Naive thymus-derived CD8-positive, alpha-beta T cell (primary cell): ENCODE data around the gene LRIG2. TPM values are rescaled to one million over a fixed set of nuclear protein-coding genes. Genes with fewer than 3 reads are reported as not detected.
"Not testable (repeated sequence)": the region's sequence is repeated elsewhere in the genome, so short reads cannot be mapped to it uniquely, and the experiment has no call there.

Experiments used
- ATAC-seq, 2 donors: fragments of 150-1000 bp; cut with Tn5 transposase in 1 of 2; sonication (Bioruptor Pico), chemical (Tn5 transposase) in 1 of 2; 1 replicate in 1 of 2; 2 replicates in 1 of 2; pipeline ENCODE4 v1.10.0; 2021; ENCODE audit warnings: mild to moderate bottlenecking in 2 of 2, moderate library complexity in 2 of 2
- POLR2A ChIA-PET: fragments of 350-600 bp; sonication (Branson Sonifier 250); formaldehyde crosslinking; loops from one replicate; lab custom pipeline; 2021; ENCODE audit warnings: antibody characterized with exemption; lab: Charles Lee
- DNase-seq, 10 donors: peaks; one replicate each; pipeline versions ENCODE4 v3.0.0 to v3.0.0-alpha.2; 2020 to 2022
- H3K27ac Mint-ChIP-seq, 10 donors: one replicate each; pipeline ENCODE4 v1.8.0; 2020 to 2022; ENCODE audit warnings: mild to moderate bottlenecking in 10 of 10, mixed read lengths in 10 of 10, moderate library complexity in 4 of 10, inconsistent platforms in 1 of 10
- H3K27me3 Mint-ChIP-seq, 5 donors: one replicate each; pipeline ENCODE4 v1.8.0; 2021 to 2022; ENCODE audit warnings: mixed read lengths in 5 of 5
- H3K36me3 Mint-ChIP-seq, 3 donors: one replicate each; pipeline ENCODE4 v1.8.0; 2020 to 2022; ENCODE audit warnings: mixed read lengths in 3 of 3, mild to moderate bottlenecking in 2 of 3, inconsistent platforms in 1 of 3
- H3K4me1 Mint-ChIP-seq, 4 donors: one replicate each; pipeline ENCODE4 v1.8.0; 2021 to 2022; ENCODE audit warnings: mixed read lengths in 4 of 4
- H3K4me3 Mint-ChIP-seq, 10 donors: one replicate each; pipeline ENCODE4 v1.8.0; 2020 to 2022; ENCODE audit warnings: mild to moderate bottlenecking in 10 of 10, mixed read lengths in 10 of 10, moderate library complexity in 6 of 10, inconsistent platforms in 1 of 10
- H3K9me3 Mint-ChIP-seq, 9 donors: one replicate each; pipeline ENCODE4 v1.8.0; 2020 to 2022; ENCODE audit warnings: mixed read lengths in 9 of 9, mild to moderate bottlenecking in 3 of 9, inconsistent platforms in 1 of 9, moderate library complexity in 1 of 9
- polyA plus RNA-seq, 3 donors: library from polyadenylated mRNA; unstranded; fragments of 300-500 nt; fragmentation: Illumina TruSeq; gene quantifications; one replicate each; pipeline ENCODE4 v1.2.3, GENCODE V29; 2021
- total RNA-seq, 8 experiments: library from RNA in 2 of 8; stranded (reverse) in 2 of 8; gene quantifications; one replicate each; pipeline ENCODE4 v1.2.3 and lab custom pipeline; 2021 to 2026

LRIG2 gene
- total and polyA plus RNA-seq, 5 experiments from 2014 or later, result 2.4 to 23.7 (median 8.1) TPM

DNA sequence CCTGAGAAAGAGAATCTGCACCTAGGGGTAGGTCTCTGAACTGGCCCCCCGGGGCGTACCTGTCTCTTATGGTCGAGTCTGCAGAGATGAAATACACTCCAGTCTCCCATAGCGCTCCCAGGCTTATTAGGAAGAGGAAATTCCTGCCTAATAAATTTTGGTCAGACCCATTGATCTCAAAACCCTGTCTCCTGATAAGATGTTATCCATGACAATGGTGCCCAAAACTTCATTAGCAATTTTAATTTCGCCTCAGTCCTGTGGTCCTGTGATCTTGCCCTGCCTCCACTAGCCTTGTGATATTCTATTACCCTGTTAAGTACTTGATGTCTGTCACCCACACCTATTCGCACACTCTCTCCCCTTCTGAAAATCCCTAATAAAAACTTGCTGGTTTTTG, 85.7 kb downstream of the LRIG2 start:
- H3K9me3 Mint-ChIP-seq, result peaks cover 5 to 37% (median 23%) of the 10 kb centered on the region in 9 donors
- ATAC-seq, DNase-seq, POLR2A ChIA-PET, H3K4me1 Mint-ChIP-seq, H3K4me3 Mint-ChIP-seq: not testable (repeated sequence)
- H3K36me3 Mint-ChIP-seq, result peaks cover 0 to 25% (median 5%) of the 10 kb centered on the region in 3 donors
- H3K27me3 Mint-ChIP-seq, result peaks cover 3 to 14% (median 5%) of the 10 kb centered on the region in 5 donors
- H3K27ac Mint-ChIP-seq, result peak overlapping the region in 1 of 10 donors; percentile 45

- no peak overlapping the region for H3K4me3 Mint-ChIP-seq
Measured at GRCh38 chr1:113166473-113166872, 93.5 kb downstream of the LRIG2 start.

GRCh38 chr1:113168946-113169345, 95.9 kb downstream of the LRIG2 start:
- Mint-ChIP-seq H3K27me3 (peaks cover 14 to 46% (median 24%) of the 10 kb centered on the region in 5 donors), H3K36me3 (peaks cover 0 to 21% (median 0%) of the 10 kb centered on the region in 3 donors), H3K9me3 (peaks cover 0 to 27% (median 19%) of the 10 kb centered on the region in 9 donors), H3K4me1 (no peaks in the 10 kb centered on the region), H3K27ac (no peak overlapping the region), H3K4me3 (no peak overlapping the region)
- POLR2A ChIA-PET, result no interaction called here
- ATAC-seq (no peak), DNase-seq (no peak)

More at GRCh38 chr1:113166473-113166872, 93.5 kb downstream of the LRIG2 start:
- POLR2A ChIA-PET, result no interaction called here
- H3K27me3 Mint-ChIP-seq, result peaks cover 14 to 51% (median 24%) of the 10 kb centered on the region in 5 donors
- H3K9me3 Mint-ChIP-seq, result peaks cover 0 to 3% (median under 1%) of the 10 kb centered on the region in 9 donors
- no peak overlapping the region for H3K27ac Mint-ChIP-seq
- ATAC-seq, result no peak
- no peak for DNase-seq
- no peaks in the 10 kb centered on the region for H3K4me1 Mint-ChIP-seq
- no peaks in the 10 kb centered on the region for H3K36me3 Mint-ChIP-seq

DNA sequence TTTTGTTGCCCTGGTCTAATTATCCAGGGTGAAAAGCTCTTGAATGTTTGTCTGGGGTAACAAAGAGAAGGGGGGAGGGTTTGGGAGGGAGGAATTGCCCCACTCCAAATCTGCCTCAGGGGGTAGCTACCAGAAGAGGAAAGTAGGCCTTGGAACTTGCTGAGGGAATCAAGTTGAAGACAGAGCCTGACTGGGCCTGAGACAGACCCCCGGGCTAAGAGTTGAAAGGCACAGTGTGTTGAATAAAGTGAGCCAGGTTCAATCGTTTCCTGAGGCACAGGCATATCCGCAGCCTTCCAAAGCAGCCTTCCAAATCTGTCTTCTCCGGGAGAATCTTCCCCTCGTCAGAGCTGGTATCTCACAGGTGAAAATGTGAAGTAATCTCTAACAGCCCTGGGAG, 96.6 kb downstream of the LRIG2 start:
- ATAC-seq (no peak), DNase-seq (no peak)
- Mint-ChIP-seq H3K4me3 (no peak overlapping the region), H3K27ac (no peak overlapping the region), H3K36me3 (peaks cover 0 to 22% (median 0%) of the 10 kb centered on the region in 3 donors), H3K4me1 (no peaks in the 10 kb centered on the region), H3K27me3 (peaks cover 14 to 46% (median 23%) of the 10 kb centered on the region in 5 donors), H3K9me3 (peaks cover 0 to 30% (median 21%) of the 10 kb centered on the region in 9 donors)
- POLR2A ChIA-PET, result no interaction called here

DNA sequence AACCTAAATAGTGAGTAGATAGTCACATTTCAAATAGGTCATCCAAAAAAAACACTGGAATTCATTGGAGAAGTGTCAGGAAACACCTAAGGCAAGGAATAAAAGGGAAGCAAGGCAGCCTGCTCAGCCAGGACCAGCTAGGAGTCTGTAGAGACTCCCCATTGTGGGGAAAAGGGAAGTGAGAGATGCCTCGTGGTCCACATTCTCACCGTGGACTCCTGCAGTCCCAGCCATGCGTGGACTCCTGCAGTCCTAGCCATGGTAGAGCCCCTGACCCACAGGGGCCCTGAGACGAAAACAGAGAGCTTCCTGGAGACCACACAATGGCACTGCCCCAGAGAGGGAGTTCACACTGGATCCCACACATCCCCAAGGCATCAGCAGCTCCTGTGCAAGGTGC, 97.5 kb downstream of the LRIG2 start:
- DNase-seq (no peak), ATAC-seq (no peak)
- peaks cover 0 to 30% (median 24%) of the 10 kb centered on the region in 9 donors for H3K9me3 Mint-ChIP-seq
- POLR2A ChIA-PET, result no interaction called here
- no peaks in the 10 kb centered on the region for H3K4me1 Mint-ChIP-seq
- peaks cover 14 to 46% (median 19%) of the 10 kb centered on the region in 5 donors for H3K27me3 Mint-ChIP-seq
- peaks cover 0 to 22% (median 0%) of the 10 kb centered on the region in 3 donors for H3K36me3 Mint-ChIP-seq
- no peak overlapping the region for H3K4me3 Mint-ChIP-seq
- no peak overlapping the region for H3K27ac Mint-ChIP-seq

DNA sequence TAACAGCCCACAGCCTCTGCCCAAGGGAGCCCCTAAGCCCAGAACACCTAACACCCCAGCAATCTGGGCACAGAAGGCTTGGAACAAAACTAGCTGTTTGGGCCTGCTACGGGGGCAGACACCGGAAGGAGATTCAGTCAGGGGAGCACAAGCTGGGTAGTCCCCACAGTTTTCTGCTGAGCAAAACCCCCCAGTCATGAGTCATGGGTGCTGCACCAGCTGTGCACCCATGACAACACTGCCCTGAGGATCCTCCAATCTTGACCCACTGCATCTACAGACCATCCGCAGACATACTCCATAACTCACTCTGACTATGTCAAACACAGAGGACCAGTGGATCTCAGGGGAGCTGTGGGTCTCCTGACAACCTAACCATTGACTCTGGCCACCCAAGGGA, 105.1 kb downstream of the LRIG2 start:
- ATAC-seq (no peak), DNase-seq (no peak)
- POLR2A ChIA-PET, result no interaction called here
- H3K4me1 Mint-ChIP-seq, result no peaks in the 10 kb centered on the region
- H3K27ac Mint-ChIP-seq, result no peak overlapping the region
- no peak overlapping the region for H3K4me3 Mint-ChIP-seq
- H3K27me3 Mint-ChIP-seq, result peaks cover 15 to 49% (median 21%) of the 10 kb centered on the region in 5 donors
- H3K9me3 Mint-ChIP-seq, result peaks cover 0 to 15% (median 11%) of the 10 kb centered on the region in 9 donors
- H3K36me3 Mint-ChIP-seq, result peaks cover 0 to 8% (median 0%) of the 10 kb centered on the region in 3 donors

DNA sequence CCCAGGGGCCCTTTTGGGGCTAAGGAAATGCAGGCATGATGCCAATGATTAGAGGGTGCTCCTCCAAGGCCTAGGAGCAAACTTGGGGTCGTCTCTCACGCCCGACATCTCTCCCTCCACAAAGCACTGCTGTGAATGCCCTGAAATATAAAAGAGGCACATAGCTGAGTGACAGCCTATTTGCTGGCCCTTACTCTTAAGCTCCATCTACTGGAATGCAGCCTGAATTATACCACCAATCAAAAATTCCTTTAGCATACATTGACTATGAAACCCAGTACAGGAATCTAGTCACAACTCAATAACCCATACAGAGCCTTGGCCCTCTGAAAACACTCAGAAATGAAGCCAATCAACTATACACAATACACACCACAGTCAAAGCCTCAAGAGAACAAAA, 105.5 kb downstream of the LRIG2 start:
- no peak overlapping the region for H3K27ac Mint-ChIP-seq
- ATAC-seq, result no peak

More for the DNA sequence above, 105.5 kb downstream of the LRIG2 start:
- peaks cover 0 to 4% (median 0%) of the 10 kb centered on the region in 3 donors for H3K36me3 Mint-ChIP-seq
- H3K27me3 Mint-ChIP-seq, result peaks cover 17 to 47% (median 24%) of the 10 kb centered on the region in 5 donors
- DNase-seq, result no peak
- POLR2A ChIA-PET, result no interaction called here
- no peaks in the 10 kb centered on the region for H3K4me1 Mint-ChIP-seq
- H3K4me3 Mint-ChIP-seq, result no peak overlapping the region
- H3K9me3 Mint-ChIP-seq, result peaks cover 0 to 10% (median 6%) of the 10 kb centered on the region in 9 donors

Other genes starting within 250 kb of the LRIG2 start
- gene SLC16A1, start 117.0 kb upstream of the LRIG2 start, total RNA-seq, result 10 to 100 TPM; 11.8 to 12.5 TPM
- 10 to 100 TPM in 2 of 3 donors, 1 to 10 TPM in 1; 8.2 to 16.0 (median 10.7) TPM for gene SLC16A1, start 117.0 kb upstream of the LRIG2 start, polyA plus RNA-seq